Kidney epithelial cell (primary cell): ENCODE results near the gene GGCT. TPM values are rescaled to one million over a fixed set of nuclear protein-coding genes. Genes with fewer than 3 reads are reported as not detected.
A peak's percentile ranks its signal among the peaks of the same experiment; 100 is the strongest.

ENCODE experiments used
- DNase-seq: peaks from one replicate; pipeline ENCODE4 v3.0.0-alpha.2; 2010; ENCODE audit warnings: low read depth
- H3K27me3 ChIP-seq: 2 replicates; pipeline ENCODE4 v1.6.0; 2011; ENCODE audit warnings: low read length; ENCODE audit not compliant: control insufficient read depth, insufficient read depth
- H3K36me3 ChIP-seq: 2 replicates; pipeline ENCODE4 v1.5.1; 2011; ENCODE audit warnings: low read length; ENCODE audit not compliant: control insufficient read depth, insufficient read depth
- H3K4me3 ChIP-seq: 2 replicates; pipeline ENCODE4 v1.5.1; 2011; ENCODE audit warnings: low read depth, mild to moderate bottlenecking, control low read depth, low read length
- total RNA-seq: library from RNA; depleted of rRNA; stranded (reverse); fragments of >200 nt; gene quantifications from 2 replicates; pipeline ENCODE4 v1.2.3, GENCODE V29; 2015
- TF ChIP-seq, protein P1 (sequence below): IDR thresholded peaks from 2 replicates; pipeline ENCODE4 v1.5.1; 2011; ENCODE audit warnings: mild to moderate bottlenecking, moderate library complexity, low read length, control low read depth, inconsistent platforms; ENCODE audit not compliant: insufficient read depth, poor library complexity, severe bottlenecking

Gene GGCT, protein sequence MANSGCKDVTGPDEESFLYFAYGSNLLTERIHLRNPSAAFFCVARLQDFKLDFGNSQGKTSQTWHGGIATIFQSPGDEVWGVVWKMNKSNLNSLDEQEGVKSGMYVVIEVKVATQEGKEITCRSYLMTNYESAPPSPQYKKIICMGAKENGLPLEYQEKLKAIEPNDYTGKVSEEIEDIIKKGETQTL
- total RNA-seq: 37.8 and 42.0 TPM in 2 replicates

DNA sequence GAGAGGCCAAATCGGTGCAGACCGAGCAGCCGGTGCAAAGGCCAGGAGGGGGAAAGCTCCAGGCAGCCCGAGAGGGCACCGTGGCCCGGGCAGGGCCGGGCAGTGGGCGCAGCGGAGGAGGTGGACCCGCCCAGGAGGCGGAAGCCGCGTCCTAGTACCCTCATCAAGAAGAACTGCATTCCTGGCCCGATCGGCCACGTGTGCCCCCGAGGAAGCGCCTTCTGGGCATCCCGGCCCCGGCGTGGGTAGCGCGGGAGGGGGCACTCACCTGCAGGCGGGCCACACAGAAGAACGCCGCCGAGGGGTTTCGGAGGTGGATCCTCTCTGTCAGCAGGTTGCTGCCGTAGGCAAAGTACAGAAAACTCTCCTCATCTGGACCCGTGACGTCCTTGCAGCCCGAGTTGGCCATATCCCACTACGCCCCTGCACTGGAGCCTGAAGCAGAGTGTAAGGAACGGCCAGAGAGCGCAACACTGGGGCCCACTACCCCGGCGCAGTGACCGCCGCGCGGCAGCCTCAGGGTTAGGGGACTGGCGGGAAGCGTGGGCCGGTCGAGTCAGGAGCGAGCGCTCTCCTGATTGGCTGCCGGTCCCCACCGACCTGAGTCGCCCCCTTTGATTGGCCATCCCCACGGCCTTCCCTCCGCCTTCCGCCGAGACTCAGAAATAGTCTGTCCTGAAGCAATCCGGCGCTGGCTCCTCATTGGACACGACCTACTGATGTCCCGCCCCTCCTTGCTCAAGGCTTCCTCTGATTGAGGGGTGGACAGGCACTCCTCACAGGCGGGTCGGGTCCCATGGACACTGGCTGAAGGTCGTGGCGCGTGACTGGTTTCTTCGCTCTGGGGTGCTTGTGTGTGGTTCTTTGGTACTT, at the start of gene GGCT:
Gene GGCT (minus strand): TSS at position 529 of the 873 bp plus-strand sequence. CDS start 120 bp downstream, at position 409.
- Histone ChIP-seq H3K4me3 (peak within 1 kb of the TSS; percentile 94), H3K36me3 (no peaks in the 10 kb centered on the region), H3K27me3 (no peaks in the 10 kb centered on the region)
- TF ChIP-seq, protein P1, sequence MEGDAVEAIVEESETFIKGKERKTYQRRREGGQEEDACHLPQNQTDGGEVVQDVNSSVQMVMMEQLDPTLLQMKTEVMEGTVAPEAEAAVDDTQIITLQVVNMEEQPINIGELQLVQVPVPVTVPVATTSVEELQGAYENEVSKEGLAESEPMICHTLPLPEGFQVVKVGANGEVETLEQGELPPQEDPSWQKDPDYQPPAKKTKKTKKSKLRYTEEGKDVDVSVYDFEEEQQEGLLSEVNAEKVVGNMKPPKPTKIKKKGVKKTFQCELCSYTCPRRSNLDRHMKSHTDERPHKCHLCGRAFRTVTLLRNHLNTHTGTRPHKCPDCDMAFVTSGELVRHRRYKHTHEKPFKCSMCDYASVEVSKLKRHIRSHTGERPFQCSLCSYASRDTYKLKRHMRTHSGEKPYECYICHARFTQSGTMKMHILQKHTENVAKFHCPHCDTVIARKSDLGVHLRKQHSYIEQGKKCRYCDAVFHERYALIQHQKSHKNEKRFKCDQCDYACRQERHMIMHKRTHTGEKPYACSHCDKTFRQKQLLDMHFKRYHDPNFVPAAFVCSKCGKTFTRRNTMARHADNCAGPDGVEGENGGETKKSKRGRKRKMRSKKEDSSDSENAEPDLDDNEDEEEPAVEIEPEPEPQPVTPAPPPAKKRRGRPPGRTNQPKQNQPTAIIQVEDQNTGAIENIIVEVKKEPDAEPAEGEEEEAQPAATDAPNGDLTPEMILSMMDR: no peak
- peak; percentile 95 for DNase-seq

DNA sequence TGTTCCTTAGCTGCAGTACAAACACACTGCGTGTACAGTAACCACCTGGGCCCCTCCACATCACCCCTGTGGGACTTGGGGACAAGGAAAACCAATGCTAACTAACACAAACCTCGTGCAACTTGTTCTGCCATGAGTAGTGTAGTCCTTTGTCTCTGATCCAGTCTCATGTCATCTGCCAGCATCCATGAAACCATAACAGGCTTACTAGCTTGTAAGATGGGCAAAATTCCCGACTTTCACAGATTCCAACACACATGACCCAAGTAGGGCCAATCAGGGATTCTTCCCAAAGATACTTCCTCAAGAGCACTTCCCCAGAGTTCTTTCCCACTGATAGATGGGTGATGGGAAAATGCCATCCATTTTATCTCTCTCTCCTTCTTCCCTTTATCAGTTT, 48.9 kb upstream of the GGCT start:
- no peak for DNase-seq
- no peak overlapping the region for H3K4me3 ChIP-seq
- no peaks in the 10 kb centered on the region for H3K36me3 ChIP-seq
- H3K27me3 ChIP-seq: no peaks in the 10 kb centered on the region
- TF ChIP-seq, protein P1: no peak

DNA sequence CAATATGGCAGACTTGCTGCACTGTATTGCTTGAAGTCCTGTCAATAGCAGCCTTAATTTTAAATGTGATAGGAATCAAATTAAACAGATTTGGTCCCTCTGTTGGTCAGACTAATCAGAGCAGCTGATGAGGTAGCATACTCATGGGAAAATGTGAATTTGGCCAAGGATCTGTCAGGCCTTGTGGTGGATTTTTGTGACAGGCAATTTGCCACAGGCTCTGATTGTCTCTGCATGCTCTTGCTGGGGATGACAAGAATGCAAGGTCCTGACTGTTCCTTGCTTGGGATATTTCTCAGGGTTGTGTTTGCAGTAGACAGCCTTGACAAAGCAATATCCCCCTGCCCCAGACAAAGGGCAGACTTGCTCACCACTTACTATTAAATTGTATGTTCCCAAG, 48.5 kb upstream of the GGCT start:
- TF ChIP-seq, protein P1: no peak
- no peak overlapping the region for H3K4me3 ChIP-seq
- no peaks in the 10 kb centered on the region for H3K27me3 ChIP-seq
- no peaks in the 10 kb centered on the region for H3K36me3 ChIP-seq
- no peak for DNase-seq

DNA sequence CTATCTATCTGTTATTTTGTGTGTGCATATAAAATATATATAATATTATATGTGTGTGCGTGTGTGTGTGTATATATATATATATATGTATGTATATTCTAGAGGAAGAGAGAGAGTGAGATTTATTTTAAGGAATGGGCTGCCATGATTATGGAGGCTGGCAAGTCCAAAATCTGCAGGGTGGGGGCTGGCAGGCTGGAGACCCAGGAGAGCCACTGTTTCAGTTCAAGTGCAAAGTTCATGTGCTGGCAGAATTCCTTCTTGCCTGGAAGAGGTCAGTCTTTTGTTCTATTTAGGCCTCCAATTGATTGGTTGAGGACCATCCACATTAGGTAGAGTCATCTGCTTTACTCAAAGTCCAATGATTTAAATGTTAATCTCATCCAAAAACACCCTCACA, 47.7 kb upstream of the GGCT start:
- Histone ChIP-seq H3K4me3 (no peak overlapping the region), H3K27me3 (no peaks in the 10 kb centered on the region), H3K36me3 (no peaks in the 10 kb centered on the region)
- TF ChIP-seq, protein P1: no peak
- DNase-seq: no peak

DNA sequence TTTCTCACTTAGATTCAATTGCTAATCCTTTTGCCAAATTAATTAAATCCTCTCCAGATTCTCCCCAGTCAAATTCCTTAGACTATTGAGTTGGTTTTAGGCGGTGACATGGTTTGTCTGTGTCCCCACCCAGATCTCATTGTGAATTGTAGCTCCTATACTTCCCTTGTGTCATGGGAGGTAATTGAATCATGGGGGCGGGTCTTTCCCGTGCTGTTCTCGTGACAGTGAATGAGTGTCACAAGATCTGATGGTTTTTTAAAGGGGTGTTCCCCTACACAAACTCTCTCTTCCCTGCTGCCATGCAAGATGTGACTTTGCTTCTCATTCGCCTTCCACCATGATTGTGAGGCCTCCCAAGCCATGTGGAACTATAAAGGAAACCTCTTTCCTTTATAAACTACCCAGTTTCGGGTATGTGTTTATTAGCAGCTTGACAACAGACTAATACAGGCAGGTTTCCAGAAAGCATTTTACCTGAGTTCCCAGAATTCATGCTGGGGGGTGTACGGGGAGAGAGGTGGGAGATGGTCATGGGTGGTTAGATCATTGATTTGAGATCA, 45.4 kb upstream of the GGCT start:
- TF ChIP-seq, protein P1: no peak
- Histone ChIP-seq H3K27me3 (no peaks in the 10 kb centered on the region), H3K4me3 (no peak overlapping the region), H3K36me3 (no peaks in the 10 kb centered on the region)
- no peak for DNase-seq
